Measurements from ENCODE around the gene STX8.
"Not testable (repeated sequence)": the region's sequence is repeated elsewhere in the genome, so short reads cannot be mapped to it uniquely, and the experiment has no call there.

The STX8 gene

GRCh38 chr17:9498490-9498889 lies 77.1 kb downstream of the STX8 start:
- DNase-seq, result peak in 1 of 4 experiments; percentile 7

GRCh38 chr17:9488556-9488955 lies 87.1 kb downstream of the STX8 start:
- DNase-seq, result no peak

GRCh38 chr17:9487406-9487805 lies 88.2 kb downstream of the STX8 start:
- DNase-seq, result no peak

- no peak for DNase-seq
These were observed 90.8 kb downstream of the STX8 start for GRCh38 chr17:9484789-9485188.

GRCh38 chr17:9479964-9480363 lies 95.7 kb downstream of the STX8 start:
- DNase-seq, result no peak

GRCh38 chr17:9478889-9479288 lies 96.7 kb downstream of the STX8 start:
- no peak for DNase-seq

- no peak for DNase-seq
These were observed 100.4 kb downstream of the STX8 start for GRCh38 chr17:9475101-9475658.

- DNase-seq, result no peak
These were observed 101.9 kb downstream of the STX8 start for GRCh38 chr17:9473711-9474110.

- DNase-seq, result no peak
These were observed 103.1 kb downstream of the STX8 start for GRCh38 chr17:9472541-9472940.

- DNase-seq, result no peak
These were observed 103.5 kb downstream of the STX8 start for GRCh38 chr17:9472094-9472493.

- peak in 3 of 4 experiments; percentile 4 to 22 (median 16) for DNase-seq
These were observed 105.4 kb downstream of the STX8 start for GRCh38 chr17:9470171-9470570.

GRCh38 chr17:9468937-9469336 lies 106.7 kb downstream of the STX8 start:
- no peak for DNase-seq

GRCh38 chr17:9468532-9468931 lies 107.1 kb downstream of the STX8 start:
- DNase-seq, result no peak

- DNase-seq, result no peak
These were observed 108.1 kb downstream of the STX8 start for GRCh38 chr17:9467518-9467917.

GRCh38 chr17:9465210-9465921 lies 110.3 kb downstream of the STX8 start:
- no peak for DNase-seq

- no peak for DNase-seq
These were observed 118.6 kb downstream of the STX8 start for GRCh38 chr17:9457005-9457404.

- no peak for DNase-seq
These were observed 119.3 kb downstream of the STX8 start for GRCh38 chr17:9456330-9456729.

- DNase-seq, result no peak
These were observed 123.7 kb downstream of the STX8 start for GRCh38 chr17:9451934-9452333.

GRCh38 chr17:9447298-9447697 lies 128.3 kb downstream of the STX8 start:
- not testable (repeated sequence) for DNase-seq

GRCh38 chr17:9446528-9446927 lies 129.1 kb downstream of the STX8 start:
- no peak for DNase-seq

GRCh38 chr17:9445424-9445823 lies 130.2 kb downstream of the STX8 start:
- DNase-seq, result no peak

- no peak for DNase-seq
These were observed 130.9 kb downstream of the STX8 start for GRCh38 chr17:9444687-9445086.

GRCh38 chr17:9443811-9444210 lies 131.8 kb downstream of the STX8 start:
- DNase-seq, result peak in 1 of 4 experiments; percentile 6

- no peak for DNase-seq
These were observed 135.8 kb downstream of the STX8 start for GRCh38 chr17:9439851-9440250.

GRCh38 chr17:9436630-9437029 lies 139.0 kb downstream of the STX8 start:
- no peak for DNase-seq
